Heart left ventricle (tissue), 16 donors: ENCODE results near the gene RAB11FIP2. TPM values are rescaled to one million over a fixed set of nuclear protein-coding genes. Genes with fewer than 3 reads are reported as not detected.
"Not testable (repeated sequence)": the region's sequence is repeated elsewhere in the genome, so short reads cannot be mapped to it uniquely, and the experiment has no call there.

ENCODE experiments used
- ATAC-seq, 4 donors: fragments of 200-7000 bp; cut with Tn5 transposase; one replicate each; pipeline ENCODE4 v1.9.1; 2020 to 2022; ENCODE audit warnings: moderate library complexity in 4 of 4, mild to moderate bottlenecking in 3 of 4, moderate number of reproducible peaks in 1 of 4
- DNase-seq, 5 donors: peaks; one replicate each; pipeline ENCODE4 v3.0.0-alpha.2; 2020
- H3K27ac ChIP-seq, 12 donors: fragments of 200-600 bp; sonication (generic) in 4 of 12; one replicate each; pipeline versions ENCODE4 v1.5.0 to v1.8.0; 2016 to 2022; ENCODE audit warnings: mild to moderate bottlenecking in 2 of 12
- H3K27me3 ChIP-seq, 9 donors: fragments of 200-600 bp; sonication (generic) in 2 of 9; one replicate each; pipeline versions ENCODE4 v1.5.1 to v1.8.0; 2016 to 2022; ENCODE audit warnings: mild to moderate bottlenecking in 3 of 9
- H3K36me3 ChIP-seq, 9 donors: fragments of 200-600 bp; sonication (generic) in 2 of 9; one replicate each; pipeline versions ENCODE4 v1.5.0 to v1.8.0; 2018 to 2022; ENCODE audit warnings: mild to moderate bottlenecking in 2 of 9
- H3K4me1 ChIP-seq, 12 donors: fragments of 200-600 bp; sonication (generic) in 4 of 12; one replicate each; pipeline versions ENCODE4 v1.5.0 to v1.8.0; 2016 to 2022; ENCODE audit warnings: mild to moderate bottlenecking in 3 of 12
- H3K4me3 ChIP-seq, 12 donors: fragments of 200-600 bp; sonication (generic) in 4 of 12; one replicate each; pipeline versions ENCODE4 v1.5.0 to v1.8.0; 2017 to 2022; ENCODE audit warnings: mild to moderate bottlenecking in 9 of 12, moderate library complexity in 4 of 12
- H3K9me3 ChIP-seq, 12 donors: fragments of 200-600 bp; sonication (generic) in 4 of 12; one replicate each; pipeline versions ENCODE4 v1.5.0 to v1.8.0; 2016 to 2022; ENCODE audit warnings: mild to moderate bottlenecking in 1 of 12
- POLR2A ChIP-seq, 2 donors: fragments of 450-650 bp; IDR thresholded peaks; one replicate each; pipeline ENCODE4 v1.6.1; 2017; ENCODE audit warnings: antibody characterized with exemption in 2 of 2, mild to moderate bottlenecking in 2 of 2, moderate library complexity in 2 of 2
- WGBS, 4 donors: extraction: QIAGEN DNeasy Blood & Tissue Kit in 2 of 4; methylation state at CpG; one replicate each; pipeline versions ENCODE4 v1.1.5 to v1.1.7; 2013 to 2018; 5-methylcytosine and 5-hydroxymethylcytosine counted together
- intact Hi-C, 10 donors: fragments of 100-400 bp; cut with DNase I; formaldehyde crosslinking; loops; one replicate each; pipeline versions ENCODE4 v1.11.1 to v1.14.2; 2022
- polyA plus RNA-seq, 2 donors: library from polyadenylated mRNA; stranded (reverse); fragments of 200-250 nt; gene quantifications; one replicate each; pipeline ENCODE4 v1.2.3, GENCODE V29; 2013
- total RNA-seq, 9 donors: library from RNA; depleted of rRNA in 2 of 9; stranded (reverse); fragments of >200 nt in 2 of 9; fragmentation: NEBNext Ultra II Directional in 3 of 9; extraction: Animal tissue kit (Norgen Biotek cat#: 25700) in 3 of 9; gene quantifications; one replicate each; pipeline versions ENCODE4 v1.1.0 to v1.2.4, GENCODE V29; 2016 to 2023
- TF ChIP-seq, protein P1 (sequence below), 12 donors: fragments of 200-600 bp; sonication (generic) in 4 of 12; IDR thresholded peaks; one replicate each; pipeline versions ENCODE4 v1.5.0 to v1.8.0; 2018 to 2022; ENCODE audit warnings: antibody characterized with exemption in 12 of 12, mild to moderate bottlenecking in 5 of 12
- donor health status: ischemic (EF 13 %, LVEDD 7.1; RV severe dilation, severe dysfunction).
- donor health status: healthy with polysubstance abuse.
- donor health status: DM: no; HTN: yes; CAD: no.
- donor health status: DM: no; HTN: no; CAD: no.
- donor health status: ischemic (EF 25% LVEDD 6.9; RV normal size, moderate dysfunction).
- donor health status: ischemic (EF 25% LVEDD 5.7; RV mildly dilated, moderate dysfunction).
- donor health status: healthy.
- donor health status: DM: yes; HTN: yes; CAD: no.
- donor health status: ischemic (EF 35%, LVEDD 5.7; RV mildly dilated, moderate dysfunction).
- donor health status: nonischemic (EF 11% LVEDD 7.7; RV severe dilation, severe dysfunction).
- donor health status: DM: yes; HTN: yes; CAD: no.
- donor health status: PGD.
- donor health status: ischemic (EF 29% LVEDD 5.4; RV normal size, mild dysfunction).
- donor health status: nonischemic (EF 23%, LVEDD 6.1; RV moderate dilation, normal function).

The RAB11FIP2 gene
- total and polyA plus RNA-seq, 11 donors: 1.6 to 20.3 (median 12.3) TPM

DNA sequence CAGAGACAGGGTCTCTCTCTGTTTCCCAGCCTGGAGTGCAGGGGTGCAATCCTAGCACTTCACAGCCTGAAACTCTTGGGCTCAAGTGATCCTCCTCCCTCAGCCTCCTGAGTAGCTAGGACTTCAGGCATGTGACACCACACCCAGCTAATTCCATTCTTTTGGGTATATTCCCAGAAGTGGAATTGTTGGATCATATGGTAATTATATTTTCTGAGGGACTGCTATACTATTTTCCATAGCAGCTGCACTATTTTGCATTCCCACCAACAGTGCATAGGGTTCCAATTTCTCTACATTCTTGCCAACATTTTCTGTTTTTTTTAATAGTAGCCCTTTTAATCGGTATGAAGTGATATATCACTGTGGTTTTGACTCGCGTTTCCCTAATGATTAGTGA lies 30.0 kb upstream of the RAB11FIP2 start:
- TF ChIP-seq POLR2A (IDR thresholded peaks at IDR 0.05): no peak
- TF ChIP-seq, protein P1, sequence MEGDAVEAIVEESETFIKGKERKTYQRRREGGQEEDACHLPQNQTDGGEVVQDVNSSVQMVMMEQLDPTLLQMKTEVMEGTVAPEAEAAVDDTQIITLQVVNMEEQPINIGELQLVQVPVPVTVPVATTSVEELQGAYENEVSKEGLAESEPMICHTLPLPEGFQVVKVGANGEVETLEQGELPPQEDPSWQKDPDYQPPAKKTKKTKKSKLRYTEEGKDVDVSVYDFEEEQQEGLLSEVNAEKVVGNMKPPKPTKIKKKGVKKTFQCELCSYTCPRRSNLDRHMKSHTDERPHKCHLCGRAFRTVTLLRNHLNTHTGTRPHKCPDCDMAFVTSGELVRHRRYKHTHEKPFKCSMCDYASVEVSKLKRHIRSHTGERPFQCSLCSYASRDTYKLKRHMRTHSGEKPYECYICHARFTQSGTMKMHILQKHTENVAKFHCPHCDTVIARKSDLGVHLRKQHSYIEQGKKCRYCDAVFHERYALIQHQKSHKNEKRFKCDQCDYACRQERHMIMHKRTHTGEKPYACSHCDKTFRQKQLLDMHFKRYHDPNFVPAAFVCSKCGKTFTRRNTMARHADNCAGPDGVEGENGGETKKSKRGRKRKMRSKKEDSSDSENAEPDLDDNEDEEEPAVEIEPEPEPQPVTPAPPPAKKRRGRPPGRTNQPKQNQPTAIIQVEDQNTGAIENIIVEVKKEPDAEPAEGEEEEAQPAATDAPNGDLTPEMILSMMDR (IDR thresholded peaks at IDR 0.05): no peak
- H3K27me3 ChIP-seq: no peaks in the 10 kb centered on the region
- 78 to 87% (median 80%) methylated on average over 3 of the region's 3 CpGs for WGBS, 4 donors
- H3K4me3 ChIP-seq: no peak overlapping the region
- H3K27ac ChIP-seq: no peak overlapping the region
- DNase-seq (no peak), ATAC-seq (no peak)
- no peaks in the 10 kb centered on the region for H3K36me3 ChIP-seq
- peaks cover 0 to 8% (median 0%) of the 10 kb centered on the region in 12 donors for H3K9me3 ChIP-seq
- H3K4me1 ChIP-seq: no peaks in the 10 kb centered on the region
- intact Hi-C loops: no loop called here

DNA sequence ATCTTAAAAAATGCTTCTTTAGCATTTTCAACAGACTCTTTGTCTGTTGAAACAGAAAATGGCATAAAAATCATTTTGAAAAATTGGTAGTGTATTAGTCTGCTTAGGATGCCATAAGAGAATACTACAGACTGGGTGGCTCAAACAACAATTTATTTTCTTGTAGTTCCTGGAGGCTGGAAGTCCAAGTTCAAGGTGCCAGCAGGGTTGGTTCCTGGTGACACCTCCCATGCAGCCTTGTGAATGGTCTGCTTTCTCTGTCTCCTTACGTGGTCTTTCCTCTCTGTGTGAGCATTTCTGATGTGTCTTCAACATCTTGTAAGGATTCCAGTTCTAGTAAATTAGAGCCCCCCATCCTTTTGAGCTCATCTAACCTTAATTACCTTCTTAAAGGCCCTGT lies 26.1 kb upstream of the RAB11FIP2 start:
- WGBS, 4 donors: 79 to 96% (median 86%) methylated on average over 1 of the region's 1 CpG
- no peak for TF ChIP-seq POLR2A (IDR thresholded peaks at IDR 0.05)
- TF ChIP-seq, protein P1 (IDR thresholded peaks at IDR 0.05): no peak
- DNase-seq (no peak), ATAC-seq (no peak)
- no peak overlapping the region for H3K4me3 ChIP-seq
- no peaks in the 10 kb centered on the region for H3K4me1 ChIP-seq
- no peaks in the 10 kb centered on the region for H3K36me3 ChIP-seq
- peaks cover 0 to 8% (median 0%) of the 10 kb centered on the region in 12 donors for H3K9me3 ChIP-seq
- intact Hi-C loops: no loop called here
- H3K27me3 ChIP-seq: no peaks in the 10 kb centered on the region
- no peak overlapping the region for H3K27ac ChIP-seq

DNA sequence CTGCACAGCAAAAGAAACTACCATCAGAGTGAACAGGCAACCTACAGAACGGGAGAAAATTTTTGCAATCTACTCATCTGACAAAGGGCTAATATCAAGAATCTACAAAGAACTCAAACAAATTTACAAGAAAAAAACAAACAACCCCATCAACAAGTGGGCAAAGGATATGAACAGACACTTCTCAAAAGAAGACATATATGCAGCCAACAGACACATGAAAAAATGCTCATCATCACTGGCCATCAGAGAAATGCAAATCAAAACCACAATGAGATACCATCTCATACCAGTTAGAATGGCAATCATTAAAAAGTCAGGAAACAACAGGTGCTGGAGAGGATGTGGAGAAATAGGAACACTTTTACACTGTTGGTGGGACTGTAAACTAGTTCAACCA lies 20.6 kb upstream of the RAB11FIP2 start:
- DNase-seq, intact Hi-C loops, H3K9me3 ChIP-seq, H3K27ac ChIP-seq, ATAC-seq, H3K4me1 ChIP-seq, H3K36me3 ChIP-seq, H3K27me3 ChIP-seq, H3K4me3 ChIP-seq: not testable (repeated sequence)
- 85 to 92% (median 92%) methylated on average over 1 of the region's 1 CpG; no CpG with 5 or more reads in 1 of the 4 donors for WGBS, 4 donors

DNA sequence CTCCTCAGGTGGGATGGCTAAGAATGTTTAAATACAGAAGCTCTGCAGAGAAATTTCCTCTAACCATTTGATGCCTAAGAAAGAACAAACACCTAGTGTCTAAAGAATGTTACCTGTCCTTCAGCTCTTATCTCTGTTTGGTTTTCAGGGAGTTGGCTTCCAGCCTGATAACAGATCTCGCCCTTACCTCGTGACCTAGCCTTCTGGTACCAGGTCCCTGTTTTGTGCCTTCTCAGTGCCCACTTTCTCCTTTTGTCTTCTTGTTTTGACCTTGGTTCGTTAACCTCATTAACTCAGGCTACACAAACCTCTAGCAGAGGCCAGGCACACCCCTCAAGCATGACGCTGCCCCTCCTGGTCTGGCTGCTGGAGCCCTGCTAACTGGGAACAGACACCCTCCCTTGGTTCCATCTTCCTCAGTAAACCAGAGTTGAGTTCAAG lies 16.1 kb upstream of the RAB11FIP2 start:
- intact Hi-C loops: no loop called here
- 68 to 81% (median 75%) methylated on average over 4 of the region's 4 CpGs for WGBS, 4 donors
- no peaks in the 10 kb centered on the region for H3K36me3 ChIP-seq

More for the DNA sequence above, 16.1 kb upstream of the RAB11FIP2 start:
- no peak for ATAC-seq
- Histone ChIP-seq H3K4me1 (no peaks in the 10 kb centered on the region), H3K27ac (no peak overlapping the region), H3K9me3 (peaks cover 0 to 3% (median 0%) of the 10 kb centered on the region in 12 donors), H3K27me3 (no peaks in the 10 kb centered on the region), H3K4me3 (no peak overlapping the region)
- no peak for DNase-seq
- no peak for TF ChIP-seq POLR2A (IDR thresholded peaks at IDR 0.05)
- TF ChIP-seq, protein P1 (IDR thresholded peaks at IDR 0.05): no peak
